ENCODE measurements around the gene C6orf163.
A peak's percentile ranks its signal among the peaks of the same experiment; 100 is the strongest.

C6orf163 gene

GRCh38 chr6:87351583-87351982, 7.0 kb downstream of the C6orf163 start:
- H3K4me3 ChIP-seq (ENCODE audit: low read length) = no peak overlapping the region
- no peak for TF ChIP-seq CTCF (conservative IDR thresholded peaks at IDR 0.05; ENCODE audit: low read length)
- no peak for DNase-seq (ENCODE audit: low read depth)

GRCh38 chr6:87356181-87356580, 11.6 kb downstream of the C6orf163 start:
- H3K4me3 ChIP-seq (ENCODE audit: low read length) = no peak overlapping the region
- DNase-seq (ENCODE audit: low read depth) = no peak
- TF ChIP-seq CTCF (conservative IDR thresholded peaks at IDR 0.05; ENCODE audit: low read length) = no peak

- peak; percentile 45 for DNase-seq (ENCODE audit: low read depth)
- no peak for TF ChIP-seq CTCF (conservative IDR thresholded peaks at IDR 0.05; ENCODE audit: low read length)
- H3K4me3 ChIP-seq (ENCODE audit: low read length) = no peak overlapping the region
Observed at GRCh38 chr6:87357479-87358196, 13.0 kb downstream of the C6orf163 start.

GRCh38 chr6:87364602-87365252, 20.1 kb downstream of the C6orf163 start:
- DNase-seq (ENCODE audit: low read depth) = no peak
- H3K4me3 ChIP-seq (ENCODE audit: low read length) = no peak overlapping the region
- TF ChIP-seq CTCF (conservative IDR thresholded peaks at IDR 0.05; ENCODE audit: low read length) = no peak

- no peak for DNase-seq (ENCODE audit: low read depth)
- no peak for TF ChIP-seq CTCF (conservative IDR thresholded peaks at IDR 0.05; ENCODE audit: low read length)
Observed at GRCh38 chr6:87366072-87366827, 21.6 kb downstream of the C6orf163 start.

GRCh38 chr6:87366899-87367298, 22.3 kb downstream of the C6orf163 start:
- TF ChIP-seq CTCF (conservative IDR thresholded peaks at IDR 0.05; ENCODE audit: low read length) = no peak
- no peak overlapping the region for H3K4me3 ChIP-seq (ENCODE audit: low read length)
- no peak for DNase-seq (ENCODE audit: low read depth)

More at GRCh38 chr6:87366072-87366827, 21.6 kb downstream of the C6orf163 start:
- H3K4me3 ChIP-seq (ENCODE audit: low read length) = no peak overlapping the region

All from AG10803 (cell line).